Effector CD4-positive, alpha-beta T cell (primary cell): ENCODE data around the gene NPAS1.
"Not testable (repeated sequence)": the region's sequence is repeated elsewhere in the genome, so short reads cannot be mapped to it uniquely, and the experiment has no call there.

ENCODE experiments used
- DNase-seq: peaks from one replicate; pipeline ENCODE4 v3.0.0-alpha.2; 2020

The NPAS1 gene

GRCh38 chr19:47050562-47050961, 30.9 kb downstream of the NPAS1 start:
- not testable (repeated sequence) for DNase-seq

DNA sequence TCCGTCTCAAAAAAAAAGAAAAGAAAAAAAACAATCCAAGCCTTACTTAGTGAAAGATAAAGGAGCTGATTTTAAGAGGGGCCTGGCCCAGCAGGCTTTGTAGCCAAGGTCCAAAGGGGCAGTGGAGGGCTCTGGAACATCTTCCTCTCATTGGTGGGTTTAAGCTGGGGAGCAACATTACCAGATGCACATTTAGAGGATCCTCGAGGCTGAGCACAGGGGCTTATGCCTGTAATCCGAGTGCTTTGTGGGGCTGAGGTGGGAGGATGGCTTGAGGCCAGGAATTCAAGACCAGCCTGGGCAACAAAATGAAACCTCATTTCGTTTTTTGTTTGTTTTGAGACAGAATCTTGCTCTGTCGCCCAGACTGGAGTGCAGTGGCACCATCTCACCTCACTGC, 36.8 kb downstream of the NPAS1 start:
- DNase-seq: no peak

DNA sequence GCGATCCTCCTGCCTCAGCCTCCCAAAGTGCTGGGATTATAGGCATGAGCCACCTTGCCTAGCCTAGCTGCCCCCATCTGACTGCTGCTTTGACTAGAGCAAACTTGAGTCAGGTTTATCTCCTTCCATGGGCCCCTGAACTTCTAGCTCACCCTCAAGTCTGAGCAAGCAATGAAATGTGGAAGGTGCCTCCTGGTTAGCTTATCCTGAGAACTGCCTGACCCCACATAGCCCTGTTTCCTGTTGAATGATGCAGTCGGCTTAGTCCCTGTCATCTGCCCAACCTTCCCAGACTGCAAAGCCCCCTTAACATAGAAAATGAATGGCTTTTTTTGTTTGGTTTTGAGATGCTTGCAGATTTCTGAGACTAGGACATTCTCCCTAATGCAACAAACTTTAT, 37.7 kb downstream of the NPAS1 start:
- DNase-seq: no peak

DNA sequence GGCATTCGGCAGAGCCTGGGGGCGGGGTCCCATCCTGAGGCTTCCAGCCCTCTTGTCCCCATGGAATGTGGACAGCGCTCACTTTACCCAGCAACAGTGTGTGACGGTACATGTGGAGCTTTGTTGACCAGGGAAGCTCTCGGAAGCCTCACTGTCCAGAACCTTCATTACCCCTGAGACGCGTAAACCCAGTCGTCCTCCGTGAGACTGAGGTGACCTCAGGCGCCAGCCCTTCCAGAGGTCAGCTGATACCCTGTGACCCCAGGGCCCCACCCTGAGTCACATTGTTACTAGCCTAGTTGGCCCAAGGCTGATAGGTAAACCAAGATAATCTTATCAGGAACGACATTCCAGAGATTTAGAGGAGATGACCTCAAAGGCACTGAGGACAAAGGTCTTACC, 39.0 kb downstream of the NPAS1 start:
- DNase-seq: no peak

DNA sequence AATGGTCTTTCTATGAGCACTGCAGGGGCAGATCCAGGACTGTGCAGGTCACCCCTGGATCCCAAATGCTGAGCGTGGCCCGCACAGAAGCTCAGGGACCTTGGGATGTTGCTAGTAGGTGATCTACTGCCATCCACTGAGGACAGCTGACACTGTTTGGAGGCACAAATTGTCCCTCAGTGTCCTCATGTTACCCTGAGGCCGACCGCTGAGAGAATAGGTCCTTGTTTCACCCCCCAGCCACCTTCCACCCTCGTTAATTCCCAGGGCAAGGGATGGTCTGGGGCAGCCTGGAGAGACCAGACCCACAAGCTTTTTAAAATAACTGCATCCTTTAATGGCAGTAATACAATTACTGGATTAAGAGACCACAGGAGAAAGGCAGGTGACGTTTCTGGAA, 44.2 kb downstream of the NPAS1 start:
- DNase-seq: no peak

DNA sequence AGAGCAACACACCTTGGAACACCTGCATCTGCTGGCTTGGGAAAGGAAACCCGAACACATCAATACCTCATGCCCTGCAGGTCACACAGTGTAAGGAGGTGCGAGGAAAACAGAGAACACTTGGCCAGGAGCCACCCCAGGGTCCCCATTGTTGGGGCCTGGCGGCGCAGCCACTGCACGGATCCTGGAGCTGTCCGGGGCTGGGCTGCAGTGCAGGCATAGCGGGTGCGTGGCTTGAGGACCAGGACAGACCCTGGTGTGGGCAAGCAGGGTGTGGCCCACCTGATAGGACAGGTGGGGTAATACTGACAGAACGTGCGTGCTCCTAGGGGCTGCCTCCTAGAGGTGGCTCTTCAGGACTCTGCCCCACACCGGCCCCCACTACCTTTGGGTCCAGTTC, 45.6 kb downstream of the NPAS1 start:
- no peak for DNase-seq

DNA sequence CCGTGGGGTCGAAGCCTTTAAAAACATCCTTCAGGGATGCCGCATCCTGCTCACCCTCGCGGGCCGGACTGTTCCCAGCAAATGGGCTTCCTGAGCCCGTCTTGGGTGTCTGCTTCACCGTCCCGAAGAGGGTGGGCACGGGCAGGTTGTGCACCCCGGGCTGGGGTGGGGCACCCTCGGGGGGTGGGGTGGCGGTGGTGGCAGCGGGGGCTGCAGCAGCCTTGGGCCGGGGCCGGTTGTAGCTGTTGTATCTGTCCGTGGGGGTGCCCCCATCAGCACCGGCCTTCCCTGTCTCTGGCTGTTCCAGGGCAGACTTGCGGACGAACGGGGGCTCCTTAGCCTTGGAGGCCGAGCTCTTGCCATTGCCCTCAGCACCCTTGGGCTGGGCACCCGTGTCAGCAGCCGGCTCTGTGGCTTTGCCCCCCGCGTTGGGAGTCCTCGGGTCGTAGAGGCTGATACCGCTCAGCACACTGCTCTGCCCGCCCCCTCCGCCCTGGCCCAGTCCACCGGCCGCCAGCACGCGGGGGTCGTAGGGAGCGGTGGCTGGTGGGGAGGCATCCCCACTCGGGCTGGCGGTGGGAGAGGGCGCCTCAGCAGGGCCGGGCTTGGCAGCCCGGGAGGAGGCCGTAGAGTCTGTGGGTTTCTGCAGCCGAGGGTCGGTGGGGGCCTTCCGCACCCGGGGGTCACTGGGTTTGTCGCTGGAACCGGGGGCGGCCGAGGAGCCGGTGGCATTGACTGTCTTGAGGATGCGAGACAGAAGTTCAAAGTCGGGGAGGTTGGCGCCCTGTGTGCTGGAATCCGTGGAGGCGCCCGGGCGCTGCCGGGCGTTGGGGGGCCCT, 47.0 kb downstream of the NPAS1 start:
- DNase-seq: no peak

DNA sequence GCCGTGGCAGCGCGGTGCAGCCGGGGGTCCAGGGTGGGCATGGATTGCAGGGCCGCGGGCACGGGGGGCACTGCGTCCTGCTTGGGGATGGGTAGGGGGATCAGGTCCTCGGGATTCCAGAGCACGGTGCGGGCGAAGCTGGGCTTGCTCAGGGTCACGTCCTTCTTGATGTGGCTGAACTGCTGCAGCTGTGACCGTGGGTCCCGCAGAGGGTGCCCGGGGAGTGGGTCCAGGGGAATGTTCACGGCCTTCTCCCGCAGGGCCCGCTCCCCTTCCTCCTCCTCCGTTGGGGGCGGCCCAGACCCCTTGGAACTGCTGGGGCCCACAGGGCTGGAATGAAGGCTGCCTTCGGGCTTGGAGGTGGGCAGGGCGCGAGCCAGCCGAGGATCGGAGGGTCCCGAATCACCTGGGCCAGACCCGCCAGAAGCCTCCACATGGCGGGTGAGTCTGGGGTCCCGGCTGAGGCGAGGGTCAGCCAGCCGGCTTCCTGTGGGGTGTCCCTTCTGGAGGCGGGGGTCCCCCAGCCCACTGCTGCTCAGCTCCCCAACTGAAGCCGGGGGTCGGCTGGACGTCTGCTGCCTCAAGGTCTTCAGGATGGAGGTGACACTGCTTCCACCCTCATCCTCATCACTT, 47.7 kb downstream of the NPAS1 start:
- DNase-seq: no peak

GRCh38 chr19:47068246-47068645, 48.6 kb downstream of the NPAS1 start:
- DNase-seq: no peak

GRCh38 chr19:47068876-47069406, 49.3 kb downstream of the NPAS1 start:
- DNase-seq: no peak

DNA sequence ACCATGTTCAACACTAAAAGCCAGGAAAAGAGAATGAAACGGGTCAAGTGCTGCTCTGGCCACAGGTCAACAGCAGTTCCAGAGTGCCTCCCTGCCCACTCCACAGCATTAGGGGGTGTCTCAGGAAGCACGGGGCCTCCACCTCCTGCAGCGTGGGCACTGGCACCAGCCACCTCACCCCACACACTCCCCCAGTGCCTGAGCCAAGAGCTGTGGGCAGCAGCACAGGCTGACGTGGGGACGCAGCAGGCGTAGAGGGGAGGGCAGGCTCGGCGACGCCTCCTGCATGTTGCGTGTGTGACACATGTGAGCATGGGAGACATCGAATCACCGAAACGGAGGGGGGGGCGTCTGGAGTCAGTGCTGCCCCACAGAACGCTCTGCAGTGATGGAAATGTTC, 50.2 kb downstream of the NPAS1 start:
- DNase-seq: no peak

DNA sequence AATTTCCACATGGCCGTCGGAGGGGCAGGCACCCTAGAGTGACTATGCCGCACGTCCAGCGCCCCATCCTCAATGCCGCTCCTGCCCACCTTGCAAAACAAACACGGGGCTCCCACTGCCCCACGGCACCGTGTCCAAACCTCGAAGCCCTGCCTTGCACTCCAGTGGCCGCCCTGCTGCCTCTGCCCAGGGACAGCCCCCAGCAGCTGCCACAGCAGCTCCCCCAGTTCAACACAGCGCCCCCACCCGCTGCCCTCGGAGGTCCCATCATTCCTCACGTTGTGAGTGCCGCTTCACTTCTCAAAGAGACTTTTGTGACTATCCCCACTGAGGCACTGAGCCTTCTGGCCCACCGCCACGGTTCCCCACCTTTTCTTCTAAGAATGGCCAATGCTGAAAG, 51.1 kb downstream of the NPAS1 start:
- DNase-seq: no peak

- DNase-seq: no peak
These were observed 52.1 kb downstream of the NPAS1 start for GRCh38 chr19:47071731-47072130.

DNA sequence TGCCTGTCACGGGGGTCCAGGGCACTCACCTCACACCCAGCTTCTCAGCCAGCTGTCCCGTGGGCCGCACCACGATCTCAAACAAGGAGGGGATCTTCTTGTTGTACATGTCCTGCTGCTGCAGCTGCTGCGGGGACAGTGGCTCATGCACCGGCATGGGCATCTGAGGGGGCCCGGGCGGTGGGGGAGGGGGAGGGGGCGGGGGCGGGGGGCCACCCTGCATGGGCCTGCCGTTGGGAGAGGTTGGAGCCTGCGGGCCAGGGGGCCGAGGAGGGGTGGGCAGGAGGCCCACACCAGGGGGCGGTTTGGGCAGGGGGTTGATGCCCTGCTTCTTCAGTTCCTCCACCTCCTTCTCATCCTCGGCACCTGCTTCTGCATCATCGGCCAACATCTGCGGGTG, 52.7 kb downstream of the NPAS1 start:
- no peak for DNase-seq

GRCh38 chr19:47073574-47073973, 53.9 kb downstream of the NPAS1 start:
- no peak for DNase-seq

DNA sequence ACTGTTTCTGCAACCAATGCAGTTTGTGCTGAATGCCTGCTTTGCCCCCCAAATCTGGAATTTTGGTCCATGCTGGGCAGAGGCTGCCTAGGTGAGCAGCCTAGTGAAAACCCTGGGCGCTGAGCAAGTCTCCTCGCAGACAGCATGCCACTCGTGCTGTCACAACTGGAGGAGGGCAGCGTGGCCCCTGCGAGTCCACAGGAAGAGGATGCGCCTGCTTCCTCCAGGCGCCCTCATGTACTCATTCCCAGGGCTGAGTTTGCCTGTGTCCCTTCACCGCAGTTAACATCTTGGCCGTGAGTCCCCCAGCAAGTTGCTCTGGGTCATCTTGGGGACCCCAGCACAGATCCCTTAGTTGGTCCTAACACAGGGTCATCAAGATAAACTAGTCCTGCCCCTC, 55.0 kb downstream of the NPAS1 start:
- DNase-seq: no peak

DNA sequence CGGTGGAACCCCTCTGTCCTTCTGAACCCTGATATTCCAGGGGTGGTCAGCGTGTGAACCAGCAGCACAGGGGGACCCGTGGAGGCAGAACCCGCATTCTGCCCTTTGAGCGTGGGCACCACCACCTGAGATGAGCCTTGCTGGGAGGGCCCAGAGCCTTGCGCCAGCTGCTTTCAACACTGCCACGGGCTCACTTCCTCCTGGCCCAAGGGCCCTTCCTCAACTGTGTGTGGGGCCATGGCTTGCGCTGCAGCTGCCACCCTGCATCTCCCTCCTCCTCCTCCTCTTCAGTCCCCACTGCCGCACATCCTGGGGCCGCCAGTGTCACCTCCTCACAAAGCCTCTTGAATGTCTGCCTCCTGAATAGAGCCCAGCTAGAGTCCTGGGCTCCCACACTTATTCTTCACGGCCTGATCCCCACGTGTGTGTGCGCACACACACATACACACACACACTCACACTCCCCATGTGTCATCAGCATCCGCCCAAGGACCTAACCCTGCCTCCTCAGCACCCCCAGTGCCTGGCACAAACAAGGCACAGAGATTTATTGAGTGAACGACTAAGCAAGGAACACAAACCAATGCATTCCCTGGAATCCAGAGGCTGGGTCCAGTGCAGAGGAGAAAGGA, 55.7 kb downstream of the NPAS1 start:
- DNase-seq: no peak

DNA sequence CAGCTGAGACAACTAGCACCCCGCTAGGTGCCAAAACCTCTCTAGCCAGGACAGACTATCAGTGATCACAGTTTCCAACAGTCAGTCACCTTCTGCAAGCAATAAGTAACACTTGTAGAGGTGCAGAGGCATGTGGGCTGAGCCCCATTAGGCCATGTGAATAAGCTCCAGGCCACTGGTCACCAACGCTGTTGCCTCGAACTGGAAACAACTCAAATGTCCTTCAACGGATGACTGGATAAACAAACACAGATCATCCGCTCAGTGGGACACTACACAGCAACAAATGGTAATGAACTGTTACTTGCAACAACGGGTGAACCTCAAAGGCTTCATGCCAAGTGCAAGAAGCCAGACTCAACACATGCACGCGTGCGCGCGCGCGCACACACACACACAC, 56.3 kb downstream of the NPAS1 start:
- DNase-seq: no peak

DNA sequence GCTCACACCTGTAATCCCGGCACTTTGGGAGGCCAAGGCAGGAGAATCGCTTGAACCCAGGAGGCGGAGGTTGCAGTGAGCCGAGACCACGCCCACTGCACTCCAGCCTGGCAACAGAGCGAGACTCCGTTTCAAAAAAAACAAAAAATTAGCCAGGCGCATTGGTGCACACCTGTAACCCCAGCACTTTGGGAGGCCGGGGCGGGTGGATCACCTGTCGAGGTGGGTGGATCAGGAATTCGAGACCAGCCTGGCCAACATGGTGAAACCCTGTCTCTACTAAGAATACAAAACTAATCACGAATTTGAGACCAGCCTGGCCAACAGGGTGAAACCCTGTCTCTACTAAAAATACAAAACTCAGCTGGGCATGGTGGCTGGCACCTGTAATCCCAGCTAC, 58.7 kb downstream of the NPAS1 start:
- DNase-seq: not testable (repeated sequence)

DNA sequence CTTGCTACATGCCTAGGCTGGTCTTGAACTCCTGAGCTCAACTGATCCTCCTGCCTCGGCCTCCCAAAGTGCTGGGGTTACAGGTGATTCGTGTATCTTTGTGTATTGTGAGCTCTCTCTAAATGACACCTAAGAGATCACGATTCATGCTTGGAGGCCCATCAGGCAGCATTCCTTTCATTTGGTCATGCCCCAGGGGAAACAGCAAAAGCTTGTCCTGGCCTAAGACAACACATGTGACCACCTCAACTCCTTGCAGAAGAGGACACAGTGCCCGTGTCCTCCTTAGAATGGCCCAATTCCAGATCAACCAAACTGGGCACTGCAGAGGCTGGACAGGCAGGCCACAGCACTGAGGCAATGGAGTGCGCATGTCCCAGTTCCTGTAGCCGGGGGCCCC, 61.5 kb downstream of the NPAS1 start:
- no peak for DNase-seq

DNA sequence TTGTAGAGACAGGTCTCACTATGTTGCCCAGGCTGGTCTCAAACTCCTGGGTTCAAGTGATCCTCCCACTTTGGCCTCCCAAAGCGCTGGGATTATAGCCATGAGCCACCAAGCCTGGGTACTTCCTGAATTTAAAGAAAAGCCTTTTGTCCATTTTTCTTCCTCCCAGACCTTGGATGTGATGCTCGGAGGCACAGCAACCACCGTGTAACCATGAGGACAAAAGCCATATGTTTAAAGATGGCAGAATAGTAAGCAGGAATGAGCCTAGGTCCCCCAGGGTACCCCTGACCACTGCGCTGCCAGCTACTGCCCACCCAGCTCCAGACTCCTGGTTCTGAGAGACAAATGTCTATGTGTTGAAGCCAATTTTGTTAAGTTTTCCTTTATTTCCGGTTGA, 62.9 kb downstream of the NPAS1 start:
- DNase-seq: no peak

GRCh38 chr19:47084879-47085439, 65.3 kb downstream of the NPAS1 start:
- DNase-seq: no peak

DNA sequence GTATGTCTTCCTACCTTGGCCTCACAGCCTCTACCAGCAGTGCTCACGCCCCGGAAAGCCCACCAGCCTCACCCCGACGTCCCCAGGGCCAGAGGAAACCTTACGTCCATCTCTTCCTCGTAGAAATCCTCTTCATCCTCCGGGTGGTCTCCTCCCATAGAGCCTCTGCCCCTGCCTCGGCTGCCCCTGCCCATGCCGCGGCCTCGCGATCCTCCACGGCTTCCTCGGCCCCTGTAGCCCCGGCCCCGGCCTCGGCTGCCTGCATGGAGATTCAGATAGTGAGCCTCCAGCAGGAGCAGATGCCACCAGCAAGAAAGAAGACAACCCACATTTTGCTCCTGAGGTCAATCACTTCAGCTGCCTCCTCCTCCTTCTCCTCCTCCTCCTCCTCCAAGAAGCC, 66.6 kb downstream of the NPAS1 start:
- no peak for DNase-seq
